ENCODE data around the gene CPED1.

Gene CPED1

GRCh38 chr7:120947980-120948379 is 40.5 kb upstream of the CPED1 start:
- H3K9ac ChIP-seq (ENCODE audit: low read length) = no peak overlapping the region
- no peak overlapping the region for H3K27ac ChIP-seq (ENCODE audit: low read depth, low read length, poor library complexity, severe bottlenecking)
- H3K36me3 ChIP-seq (ENCODE audit: insufficient read depth, low read length) = peaks cover 6% of the 10 kb centered on the region
- H3K4me3 ChIP-seq (ENCODE audit: low read depth, low read length, poor library complexity, severe bottlenecking) = no peak overlapping the region
- no peaks in the 10 kb centered on the region for H3K9me3 ChIP-seq (ENCODE audit: low read length)
- no peak overlapping the region for H3K4me2 ChIP-seq (ENCODE audit: low read length)
- H4K20me1 ChIP-seq (ENCODE audit: insufficient read depth, low read length) = no peaks in the 10 kb centered on the region
- TF ChIP-seq EZH2 (IDR thresholded peaks at IDR 0.05; ENCODE audit: borderline replicate concordance, low read length) (no peak), CTCF (IDR thresholded peaks at IDR 0.05; ENCODE audit: low read length) (no peak)
- no peaks in the 10 kb centered on the region for H3F3A ChIP-seq (ENCODE audit: insufficient read depth, low read length)
- no peak overlapping the region for H2AFZ ChIP-seq (ENCODE audit: low read length)
- H3K79me2 ChIP-seq (ENCODE audit: insufficient read depth, low read length) = peaks cover 19% of the 10 kb centered on the region
- H3K9me2 ChIP-seq (ENCODE audit: low read depth, low read length) = no peaks in the 10 kb centered on the region
- H3K4me1 ChIP-seq (ENCODE audit: insufficient read depth, low read length, severe bottlenecking) = peaks cover 27% of the 10 kb centered on the region
- no peaks in the 10 kb centered on the region for H3K27me3 ChIP-seq (ENCODE audit: insufficient read depth, low read length)

GRCh38 chr7:120949393-120949911 is 39.1 kb upstream of the CPED1 start:
- peak overlapping the region; percentile 70 for H3K9ac ChIP-seq (ENCODE audit: low read length)
- H3F3A ChIP-seq (ENCODE audit: insufficient read depth, low read length) = no peaks in the 10 kb centered on the region
- H3K79me2 ChIP-seq (ENCODE audit: insufficient read depth, low read length) = peaks cover 25% of the 10 kb centered on the region
- peak overlapping the region; percentile 73 for H3K4me3 ChIP-seq (ENCODE audit: low read depth, low read length, poor library complexity, severe bottlenecking)
- H4K20me1 ChIP-seq (ENCODE audit: insufficient read depth, low read length) = no peaks in the 10 kb centered on the region
- H3K4me1 ChIP-seq (ENCODE audit: insufficient read depth, low read length, severe bottlenecking) = peaks cover 28% of the 10 kb centered on the region
- no peaks in the 10 kb centered on the region for H3K9me3 ChIP-seq (ENCODE audit: low read length)
- H3K36me3 ChIP-seq (ENCODE audit: insufficient read depth, low read length) = peaks cover 21% of the 10 kb centered on the region
- TF ChIP-seq CTCF (IDR thresholded peaks at IDR 0.05; ENCODE audit: low read length) (no peak), EZH2 (IDR thresholded peaks at IDR 0.05; ENCODE audit: borderline replicate concordance, low read length) (no peak)
- peak overlapping the region; percentile 75 for H3K4me2 ChIP-seq (ENCODE audit: low read length)
- H3K27ac ChIP-seq (ENCODE audit: low read depth, low read length, poor library complexity, severe bottlenecking) = no peak overlapping the region
- H3K27me3 ChIP-seq (ENCODE audit: insufficient read depth, low read length) = no peaks in the 10 kb centered on the region
- H2AFZ ChIP-seq (ENCODE audit: low read length) = peak overlapping the region; percentile 93
- H3K9me2 ChIP-seq (ENCODE audit: low read depth, low read length) = no peaks in the 10 kb centered on the region

- Histone ChIP-seq H2AFZ (ENCODE audit: low read length) (peak overlapping the region; percentile 93), H3K36me3 (ENCODE audit: insufficient read depth, low read length) (peaks cover 27% of the 10 kb centered on the region), H3K9me2 (ENCODE audit: low read depth, low read length) (no peaks in the 10 kb centered on the region), H3K79me2 (ENCODE audit: insufficient read depth, low read length) (peaks cover 25% of the 10 kb centered on the region), H3K4me3 (ENCODE audit: low read depth, low read length, poor library complexity, severe bottlenecking) (peak overlapping the region; percentile 73), H3K9ac (ENCODE audit: low read length) (peak overlapping the region; percentile 70), H4K20me1 (ENCODE audit: insufficient read depth, low read length) (no peaks in the 10 kb centered on the region), H3K27me3 (ENCODE audit: insufficient read depth, low read length) (no peaks in the 10 kb centered on the region), H3K27ac (ENCODE audit: low read depth, low read length, poor library complexity, severe bottlenecking) (no peak overlapping the region), H3K4me2 (ENCODE audit: low read length) (peak overlapping the region; percentile 75), H3K4me1 (ENCODE audit: insufficient read depth, low read length, severe bottlenecking) (peaks cover 28% of the 10 kb centered on the region), H3F3A (ENCODE audit: insufficient read depth, low read length) (no peaks in the 10 kb centered on the region), H3K9me3 (ENCODE audit: low read length) (no peaks in the 10 kb centered on the region)
- TF ChIP-seq EZH2 (IDR thresholded peaks at IDR 0.05; ENCODE audit: borderline replicate concordance, low read length) (no peak), CTCF (IDR thresholded peaks at IDR 0.05; ENCODE audit: low read length) (no peak)
Measured at GRCh38 chr7:120949998-120950538, 38.4 kb upstream of the CPED1 start.

Measured in OCI-LY1 (cell line).